GM12878 (cell line): ENCODE data around the gene LLPH. TPM values are rescaled to one million over a fixed set of nuclear protein-coding genes. Genes with fewer than 3 reads are reported as not detected.

Source experiments
- ATAC-seq: fragments of 200-7000 bp; cut with Tn5 transposase; 3 replicates; pipeline ENCODE4 v1.9.1; 2020; ENCODE audit warnings: mild to moderate bottlenecking, moderate library complexity
- BruUV-seq: library from RNA; stranded (reverse); fragments of 400-500 nt; replicated peaks from 2 replicates; lab custom pipeline; 2021; lab: Mats Ljungman, UMichigan
- CTCF ChIA-PET: fragments of 300-600 bp; sonication (Branson Sonifier 250); formaldehyde crosslinking; extraction: SDS; loops from one replicate; lab custom pipeline; 2021; ENCODE audit warnings: inconsistent platforms; lab: Yijun Ruan, JAX
- POLR2A ChIA-PET: fragments of 350-600 bp; formaldehyde crosslinking; extraction: SDS; loops from one replicate; lab custom pipeline; 2021; ENCODE audit warnings: inconsistent platforms; lab: Charles Lee
- RAD21 ChIA-PET: fragments of 300-600 bp; sonication (Branson Sonifier 250); formaldehyde crosslinking; loops from one replicate; lab custom pipeline; 2023; ENCODE audit warnings: antibody characterized with exemption; ENCODE audit not compliant: unreplicated experiment; lab: Charles Lee
- SMC1A ChIA-PET: fragments of 300-600 bp; sonication (Branson Sonifier 250); formaldehyde crosslinking; loops from one replicate; lab custom pipeline; 2023; ENCODE audit not compliant: unreplicated experiment, uncharacterized antibody; lab: Charles Lee
- DNase-seq: peaks from one replicate; pipeline ENCODE4 v3.0.0-alpha.2; 2011; ENCODE audit warnings: low read depth, low spot score
- FAIRE-seq: peaks from 3 replicates; lab custom pipeline; 2011; peaks lifted over from hg19 to GRCh38; lab: Jason Lieb, UNC
- H2AFZ ChIP-seq: 2 replicates; pipeline ENCODE4 v1.6.0; 2011; ENCODE audit warnings: low read depth, low read length, control low read depth; ENCODE audit not compliant: control insufficient read depth
- H3K27ac ChIP-seq: 2 replicates; pipeline ENCODE4 v1.5.1; 2011; ENCODE audit warnings: control low read depth; ENCODE audit not compliant: control insufficient read depth, insufficient read depth
- H3K27me3 ChIP-seq, 2 experiments: replicated peaks in 1 of 2; 2 replicates each; pipeline versions ENCODE4 v1.6.0 to v1.6.1; 2011; ENCODE audit warnings: low read length in 1 of 2; ENCODE audit not compliant: control insufficient read depth in 2 of 2, insufficient read depth in 2 of 2
- H3K36me3 ChIP-seq, 2 experiments: 2 replicates each; pipeline ENCODE4 v1.5.1; 2011; ENCODE audit warnings: low read length in 1 of 2; ENCODE audit not compliant: control insufficient read depth in 2 of 2, insufficient read depth in 2 of 2
- H3K4me1 ChIP-seq: 2 replicates; pipeline ENCODE4 v1.6.1; 2011; ENCODE audit warnings: mild to moderate bottlenecking, low read length, moderate library complexity, mixed read lengths; ENCODE audit not compliant: control insufficient read depth, insufficient read depth
- H3K4me2 ChIP-seq: 2 replicates; pipeline ENCODE4 v1.6.0; 2011; ENCODE audit warnings: control low read depth; ENCODE audit not compliant: control insufficient read depth, insufficient read depth
- H3K4me3 ChIP-seq: fragments of 200-600 bp; sonication (generic); 2 replicates; pipeline ENCODE4 v1.5.1; 2016
- H3K79me2 ChIP-seq: 2 replicates; pipeline ENCODE4 v1.6.0; 2011; ENCODE audit warnings: low read length; ENCODE audit not compliant: control insufficient read depth, insufficient read depth
- H3K9ac ChIP-seq: 2 replicates; pipeline ENCODE4 v1.8.0; 2011; ENCODE audit warnings: low read length, control low read depth, mixed read lengths; ENCODE audit not compliant: control insufficient read depth, insufficient read depth
- H3K9me3 ChIP-seq: replicated peaks from 3 replicates; pipeline ENCODE4 v1.5.1; 2011; ENCODE audit warnings: mild to moderate bottlenecking, low read length; ENCODE audit not compliant: control insufficient read depth, insufficient read depth
- H4K20me1 ChIP-seq: 2 replicates; pipeline ENCODE4 v1.6.0; 2011; ENCODE audit not compliant: control insufficient read depth, insufficient read depth
- BHLHE40 ChIP-seq, 2 experiments: fragments of 450-650 bp in 1 of 2; IDR thresholded peaks; 2 replicates each; pipeline ENCODE4 v1.6.1; 2011 to 2017; ENCODE audit warnings: low read depth in 2 of 2, borderline replicate concordance in 1 of 2, improper control_type of control experiment in 1 of 2, low read length in 1 of 2, mild to moderate bottlenecking in 1 of 2
- CHD1 ChIP-seq: IDR thresholded peaks from 2 replicates; pipeline ENCODE4 v1.6.1; 2012; ENCODE audit warnings: low read depth, low read length, improper control_type of control experiment
- ELK1 ChIP-seq: IDR thresholded peaks from 2 replicates; pipeline ENCODE4 v1.6.1; 2012; ENCODE audit warnings: low read depth, low read length, improper control_type of control experiment
- EP300 ChIP-seq, 2 experiments: fragments of 150-350 bp in 1 of 2; IDR thresholded peaks; 2 replicates each; pipeline ENCODE4 v1.6.1; 2011 to 2012; ENCODE audit warnings: low read depth in 2 of 2, low read length in 2 of 2, borderline replicate concordance in 1 of 2, improper control_type of control experiment in 1 of 2, inconsistent platforms in 1 of 2; ENCODE audit not compliant: control insufficient read depth in 1 of 2
- EZH2 ChIP-seq: IDR thresholded peaks from 2 replicates; pipeline ENCODE4 v1.6.1; 2012; ENCODE audit warnings: low read depth, mild to moderate bottlenecking, control low read depth, inconsistent platforms, low read length, borderline replicate concordance; ENCODE audit not compliant: control insufficient read depth
- MYC ChIP-seq: IDR thresholded peaks from 2 replicates; pipeline ENCODE4 v1.6.1; 2011; ENCODE audit warnings: mild to moderate bottlenecking, low read length, moderate library complexity, inconsistent platforms; ENCODE audit not compliant: insufficient read depth, insufficient replicate concordance, insufficient read length, severe bottlenecking
- NFYB ChIP-seq: IDR thresholded peaks from 2 replicates; pipeline ENCODE4 v1.6.1; 2011; ENCODE audit warnings: low read depth, mild to moderate bottlenecking, low read length, improper control_type of control experiment, moderate library complexity; ENCODE audit not compliant: insufficient read depth
- NR2F1 ChIP-seq: fragments of 450-650 bp; conservative IDR thresholded peaks from 2 replicates; pipeline ENCODE4 v1.6.1; 2017; ENCODE audit warnings: mild to moderate bottlenecking
- RFX5 ChIP-seq: IDR thresholded peaks from 2 replicates; pipeline ENCODE4 v1.6.1; 2011; ENCODE audit warnings: low read depth, low read length, improper control_type of control experiment
- STAT1 ChIP-seq: fragments of 450-650 bp; conservative IDR thresholded peaks from 2 replicates; pipeline ENCODE4 v1.6.1; 2014; ENCODE audit warnings: antibody characterized with exemption, mild to moderate bottlenecking
- TAF1 ChIP-seq: IDR thresholded peaks from 2 replicates; pipeline ENCODE4 v1.6.1; 2011; ENCODE audit warnings: mild to moderate bottlenecking, low read depth, low read length, borderline replicate concordance
- TARDBP ChIP-seq: IDR thresholded peaks from 2 replicates; pipeline ENCODE4 v1.6.1; 2016; ENCODE audit warnings: borderline replicate concordance
- YBX1 ChIP-seq: fragments of 450-650 bp; IDR thresholded peaks from 2 replicates; pipeline ENCODE4 v1.6.1; 2016; ENCODE audit warnings: antibody characterized with exemption
- ZNF24 ChIP-seq: fragments of 450-650 bp; IDR thresholded peaks from 2 replicates; pipeline ENCODE4 v1.6.1; 2017; ENCODE audit warnings: antibody characterized with exemption, mild to moderate bottlenecking
- WGBS: methylation state at CpG from one replicate; pipeline ENCODE4 v1.1.6; 2016; ENCODE audit warnings: low lambda C conversion rate; ENCODE audit not compliant: insufficient replicate concordance, insufficient coverage; ENCODE audit errors: missing lambda C conversion rate; 5-methylcytosine and 5-hydroxymethylcytosine counted together
- in situ Hi-C: fragments of 300-500 bp; cut with MboI; formaldehyde crosslinking; loops from 9 replicates; pipeline ENCODE4 v1.14.3; 2018; ENCODE audit warnings: mixed read lengths
- intact Hi-C: fragments of 100-400 bp; cut with micrococcal nuclease; formaldehyde crosslinking; loops from one replicate; pipeline ENCODE4 v1.14.2; 2022; ENCODE audit not compliant: unreplicated experiment
- polyA plus RNA-seq, 11 experiments: library from polyadenylated mRNA; depleted of rRNA in 4 of 11; unstranded in 6 of 11; stranded (reverse) in 5 of 11; fragments of >200 nt; fragmentation: Nextera tagmentation in 4 of 11; fragmentation: Illumina TruSeq in 1 of 11; extraction: Ambion mirVana in 4 of 11; extraction: Trizol in 1 of 11; gene quantifications; 1 replicate in 1 of 11; 2 replicates in 10 of 11; pipeline versions ENCODE4 v1.2.1 to v1.2.3, GENCODE V29; 2011 to 2016; ENCODE audit warnings: inconsistent platforms in 2 of 11, missing spikeins in 2 of 11, low read depth in 1 of 11
- total RNA-seq, 4 experiments: library from RNA; depleted of rRNA in 3 of 4; stranded (reverse); fragments of >200 nt in 3 of 4; fragmentation: Illumina TruSeq in 1 of 4; extraction: Trizol in 1 of 4; gene quantifications; 2 replicates each; pipeline versions ENCODE4 v1.2.1 to v1.2.3, GENCODE V29; 2013 to 2021

Gene LLPH
- total and polyA plus RNA-seq, 10 of the 15 experiments (the other 5 are each of a cell fraction or from before 2014, with no cell fraction given): 15.2 to 107 (median 70.4) TPM

DNA sequence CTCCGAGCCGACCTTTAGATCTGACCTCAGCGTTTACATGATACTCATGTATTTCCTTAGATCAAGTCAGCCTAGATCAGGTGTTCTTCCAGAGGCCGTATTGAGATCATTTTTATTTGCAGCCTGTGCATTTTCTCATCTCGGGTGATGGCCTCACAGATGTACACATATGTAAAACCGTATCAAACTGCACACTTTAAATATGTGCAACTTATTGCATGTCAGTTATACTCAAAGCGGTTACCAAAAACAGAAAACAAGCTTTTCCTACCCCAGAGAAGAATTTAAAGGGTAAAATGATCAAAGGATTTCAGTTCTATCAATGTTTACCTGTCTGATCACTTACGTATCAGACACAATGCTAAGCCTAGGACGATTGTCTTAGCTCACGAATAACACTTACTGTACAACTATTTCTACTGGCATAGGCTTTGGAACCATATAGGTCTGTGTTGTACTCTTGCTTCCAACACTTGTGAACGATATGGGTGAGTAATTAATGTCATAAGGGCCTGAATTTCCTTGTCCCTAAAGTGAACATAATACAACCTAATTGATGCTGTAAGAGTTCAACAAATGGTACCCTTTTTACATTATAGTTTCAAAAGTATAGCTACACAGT lies 628 bp upstream of the LLPH start:
- SMC1A ChIA-PET: interaction anchor here (0.7 to 2.5 kb wide), 18 partner anchors 9 to 552 kb away, joined by 3 to 16 read pairs (median 3); partner anchors contain the start of genes HELB, IRAK3 and TMBIM4
- intact Hi-C loops (no loop called here), in situ Hi-C loops (no loop called here)
- H3K4me1 ChIP-seq: peaks cover 9% of the 10 kb centered on the region
- FAIRE-seq (peak; percentile 78), ATAC-seq (peak; percentile 19; the same call in 2 of the 3 replicates), DNase-seq (no peak)
- CTCF ChIA-PET: interaction anchor here (0.6 to 1.9 kb wide), 12 partner anchors 11 to 529 kb away, joined by 3 to 9 read pairs (median 3); partner anchors contain the start of genes HELB and TMBIM4
- peak overlapping the region; percentile 92 for H3K4me3 ChIP-seq
- H3K79me2 ChIP-seq: peaks cover 45% of the 10 kb centered on the region
- peak overlapping the region; percentile 77 for H3K4me2 ChIP-seq
- no peaks in the 10 kb centered on the region; the same call in 2 of the 3 replicates for H3K9me3 ChIP-seq
- H3K27ac ChIP-seq: peak overlapping the region; percentile 88
- 2% methylated on average over 11 of the region's 11 CpGs for WGBS
- peak overlapping the region; percentile 97 for H3K9ac ChIP-seq
- H4K20me1 ChIP-seq: no peaks in the 10 kb centered on the region
- RAD21 ChIA-PET: interaction anchor here (0.7 to 1.9 kb wide), 10 partner anchors 9 to 139 kb away, joined by 3 to 9 read pairs (median 4); partner anchors contain the start of gene TMBIM4
- peaks cover 0 to 11% of the 10 kb centered on the region in 2 experiments; a peak in 2 of 4 replicates for H3K36me3 ChIP-seq
- TF ChIP-seq ZNF24: no peak
- TF ChIP-seq STAT1: no peak
- no peak for TF ChIP-seq EP300 (IDR thresholded peaks at IDR 0.05; ENCODE audit: borderline replicate concordance in 1 of 2, control insufficient read depth in 1 of 2, low read depth in 2 of 2, low read length in 2 of 2)
- BruUV-seq: TSS peak; percentile 90
- POLR2A ChIA-PET: interaction anchor here (0.9 to 1.7 kb wide), 8 partner anchors 8 to 171 kb away, joined by 3 to 12 read pairs (median 4); partner anchors contain the start of genes HELB and TMBIM4
- no peaks in the 10 kb centered on the region for H3K27me3 ChIP-seq
- H2AFZ ChIP-seq: peak overlapping the region; percentile 70

GRCh38 chr12:66129934-66130266 lies 650 bp downstream of the LLPH start:
- ATAC-seq (peak; percentile 19), DNase-seq (no peak), FAIRE-seq (no peak)
- peak overlapping the region; percentile 99 for H3K4me2 ChIP-seq
- peak overlapping the region; percentile 88 for H3K27ac ChIP-seq
- intact Hi-C loops (loop anchor here (1.0 kb wide), 1 partner anchor 39 kb away; the partner anchor contains the start of gene TMBIM4), in situ Hi-C loops (no loop called here)
- H3K9me3 ChIP-seq: no peaks in the 10 kb centered on the region; the same call in 2 of the 3 replicates
- H3K4me3 ChIP-seq: peak overlapping the region; percentile 92
- WGBS: 2% methylated on average over 8 of the region's 8 CpGs
- peak overlapping the region; percentile 97 for H3K9ac ChIP-seq
- H2AFZ ChIP-seq: peak overlapping the region; percentile 70
- peaks cover 0 to 13% of the 10 kb centered on the region in 2 experiments; a peak in 2 of 4 replicates for H3K36me3 ChIP-seq
- POLR2A ChIA-PET: interaction anchor here (1.7 kb wide), 1 partner anchor 39 kb away, joined by 12 read pairs; the partner anchor contains the start of gene TMBIM4
- peaks cover 9% of the 10 kb centered on the region for H3K4me1 ChIP-seq
- RAD21 ChIA-PET: interaction anchor here (1.9 kb wide), 1 partner anchor 40 kb away, joined by 6 read pairs; the partner anchor contains the start of gene TMBIM4
- H3K79me2 ChIP-seq: peaks cover 45% of the 10 kb centered on the region
- SMC1A ChIA-PET: interaction anchor here (1.2 to 1.3 kb wide), 2 partner anchors 9 to 279 kb away, joined by 3 to 6 read pairs; no protein-coding TSS in a partner anchor
- no TSS peak for BruUV-seq
- no peaks in the 10 kb centered on the region for H4K20me1 ChIP-seq
- no peaks in the 10 kb centered on the region for H3K27me3 ChIP-seq
- CTCF ChIA-PET: interaction anchor here (0.9 to 1.4 kb wide), 3 partner anchors 10 to 102 kb away, joined by 3 to 4 read pairs (median 3); no protein-coding TSS in a partner anchor
- TF ChIP-seq EZH2 (no peak), ELK1 (no peak), MYC (no peak), YBX1 (no peak), TARDBP (no peak), RFX5 (no peak), BHLHE40 (IDR thresholded peaks at IDR 0.05; ENCODE audit: borderline replicate concordance in 1 of 2, low read depth in 2 of 2, low read length in 1 of 2) (no peak), STAT1 (no peak), TAF1 (no peak), NR2F1 (no peak), CHD1 (no peak), NFYB (no peak)
